ENCODE results near the gene LSR.

The LSR gene

DNA sequence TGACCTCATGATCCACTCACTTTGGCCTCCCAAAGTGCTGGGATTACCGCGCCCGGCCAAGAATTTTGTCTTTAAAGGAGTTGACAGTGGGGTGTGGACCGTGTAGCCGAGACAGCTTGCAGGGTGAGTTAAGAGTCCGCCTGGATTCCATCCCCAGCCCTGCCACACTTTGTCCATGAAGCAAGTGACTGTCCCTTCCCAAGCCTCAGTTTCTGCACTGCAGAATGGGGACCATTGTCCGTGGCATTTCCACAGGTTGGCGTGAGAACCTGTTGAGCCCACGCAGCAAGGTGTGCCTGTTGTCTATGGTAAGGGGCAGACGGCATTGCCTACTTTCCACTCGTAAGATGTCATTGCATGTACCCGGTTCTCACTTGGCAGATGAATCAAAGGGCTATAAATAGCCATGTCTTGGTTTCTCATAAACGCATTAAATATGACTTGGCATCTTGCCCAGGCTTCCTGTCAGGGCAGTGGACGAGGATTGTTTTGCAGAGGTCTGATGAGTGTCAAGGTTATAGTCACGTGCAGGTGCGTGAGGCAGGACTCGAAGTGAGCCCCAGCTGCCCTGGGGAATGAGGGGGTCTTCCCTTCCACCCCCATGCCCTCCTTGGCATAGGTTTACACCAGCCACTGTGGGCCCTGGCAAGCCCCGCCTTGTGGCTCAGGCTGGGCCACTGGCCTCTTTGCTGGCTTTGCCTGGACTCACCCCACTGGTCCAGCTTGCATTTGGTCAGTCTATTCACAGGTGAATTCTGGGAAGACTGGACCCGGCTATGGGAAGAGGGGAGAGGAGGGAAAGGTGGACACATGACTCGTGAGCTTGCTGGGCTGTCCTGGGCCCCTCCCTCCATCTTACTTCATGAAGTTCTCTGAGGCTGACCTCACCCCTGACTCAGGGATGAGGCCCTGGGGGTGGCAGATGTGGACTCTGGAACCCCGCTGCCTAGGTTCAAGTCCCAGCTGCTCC lies 34.9 kb upstream of the LSR start:
- Histone ChIP-seq H3K27me3 (ENCODE audit: insufficient read depth, poor library complexity, severe bottlenecking) (no peaks in the 10 kb centered on the region), H3K4me3 (replicated peaks; ENCODE audit: insufficient read depth, low read length) (no peak overlapping the region), H3K27ac (replicated peaks) (no peak overlapping the region)
- TF ChIP-seq, protein P1, sequence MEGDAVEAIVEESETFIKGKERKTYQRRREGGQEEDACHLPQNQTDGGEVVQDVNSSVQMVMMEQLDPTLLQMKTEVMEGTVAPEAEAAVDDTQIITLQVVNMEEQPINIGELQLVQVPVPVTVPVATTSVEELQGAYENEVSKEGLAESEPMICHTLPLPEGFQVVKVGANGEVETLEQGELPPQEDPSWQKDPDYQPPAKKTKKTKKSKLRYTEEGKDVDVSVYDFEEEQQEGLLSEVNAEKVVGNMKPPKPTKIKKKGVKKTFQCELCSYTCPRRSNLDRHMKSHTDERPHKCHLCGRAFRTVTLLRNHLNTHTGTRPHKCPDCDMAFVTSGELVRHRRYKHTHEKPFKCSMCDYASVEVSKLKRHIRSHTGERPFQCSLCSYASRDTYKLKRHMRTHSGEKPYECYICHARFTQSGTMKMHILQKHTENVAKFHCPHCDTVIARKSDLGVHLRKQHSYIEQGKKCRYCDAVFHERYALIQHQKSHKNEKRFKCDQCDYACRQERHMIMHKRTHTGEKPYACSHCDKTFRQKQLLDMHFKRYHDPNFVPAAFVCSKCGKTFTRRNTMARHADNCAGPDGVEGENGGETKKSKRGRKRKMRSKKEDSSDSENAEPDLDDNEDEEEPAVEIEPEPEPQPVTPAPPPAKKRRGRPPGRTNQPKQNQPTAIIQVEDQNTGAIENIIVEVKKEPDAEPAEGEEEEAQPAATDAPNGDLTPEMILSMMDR (IDR thresholded peaks at IDR 0.05; ENCODE audit: insufficient read depth, low read length): no peak
- TF ChIP-seq SPI1 (IDR thresholded peaks at IDR 0.05; ENCODE audit: borderline replicate concordance, low read depth) (no peak), GABPA (IDR thresholded peaks at IDR 0.05; ENCODE audit: low read depth) (no peak), REST (IDR thresholded peaks at IDR 0.05; ENCODE audit: insufficient replicate concordance, low read depth) (no peak), POLR2AphosphoS5 (IDR thresholded peaks at IDR 0.05; ENCODE audit: low read depth) (no peak)
- peak; percentile 43 to 69 for DNase-seq (ENCODE audit: low read depth in 1 of 2, low spot score in 1 of 2)

- no peak overlapping the region for H3K27ac ChIP-seq (replicated peaks)
- DNase-seq (ENCODE audit: low read depth in 1 of 2, low spot score in 1 of 2): no peak
- TF ChIP-seq POLR2AphosphoS5 (IDR thresholded peaks at IDR 0.05; ENCODE audit: low read depth) (no peak), GABPA (IDR thresholded peaks at IDR 0.05; ENCODE audit: low read depth) (no peak), REST (IDR thresholded peaks at IDR 0.05; ENCODE audit: insufficient replicate concordance, low read depth) (no peak), SPI1 (IDR thresholded peaks at IDR 0.05; ENCODE audit: borderline replicate concordance, low read depth) (no peak)
- TF ChIP-seq, protein P1 (IDR thresholded peaks at IDR 0.05; ENCODE audit: insufficient read depth, low read length): no peak
These were observed 33.9 kb upstream of the LSR start for GRCh38 chr19:35214766-35215422.

DNA sequence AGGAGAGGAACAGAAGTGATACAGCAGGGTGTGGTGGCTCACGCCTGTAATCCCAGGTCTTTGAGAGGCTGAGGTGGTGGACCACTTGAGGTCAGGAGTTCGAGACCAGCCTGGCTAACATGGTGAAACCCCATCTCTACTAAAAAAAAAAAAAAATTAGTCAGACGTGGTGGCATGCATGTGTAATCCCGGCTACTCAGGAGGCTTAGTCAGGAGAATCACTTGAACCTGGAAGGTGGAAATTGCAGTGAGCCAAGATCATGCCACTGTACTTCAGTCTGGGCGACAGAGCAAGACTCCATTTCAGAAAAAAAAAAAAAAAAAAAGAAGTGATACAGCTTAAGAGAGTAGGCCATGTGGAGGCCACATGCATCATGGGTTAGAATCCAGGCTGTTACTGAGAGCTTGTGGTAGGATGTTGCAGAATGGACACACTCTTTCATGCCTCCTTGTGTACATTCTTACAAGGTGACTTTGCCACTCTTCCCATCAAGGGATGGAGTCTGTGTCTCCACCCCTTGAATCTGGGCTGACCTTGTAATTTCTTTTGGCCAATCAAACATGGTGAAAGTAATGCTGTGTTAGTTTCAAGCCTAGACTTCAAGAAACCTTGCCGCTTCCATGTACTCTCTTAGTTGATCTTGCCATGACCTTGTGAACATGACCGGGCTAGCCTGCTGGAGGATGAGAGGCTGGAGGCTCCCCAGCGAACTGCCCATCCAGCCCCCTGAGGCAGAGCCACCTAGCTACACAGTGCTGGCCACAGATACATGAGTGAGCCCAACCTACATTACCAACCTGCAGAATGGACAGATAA lies 32.6 kb upstream of the LSR start:
- H3K4me3 ChIP-seq (replicated peaks; ENCODE audit: insufficient read depth, low read length): no peak overlapping the region
- TF ChIP-seq, protein P1 (IDR thresholded peaks at IDR 0.05; ENCODE audit: insufficient read depth, low read length): no peak
- TF ChIP-seq POLR2AphosphoS5 (IDR thresholded peaks at IDR 0.05; ENCODE audit: low read depth): no peak
- TF ChIP-seq REST (IDR thresholded peaks at IDR 0.05; ENCODE audit: insufficient replicate concordance, low read depth): no peak
- TF ChIP-seq SPI1 (IDR thresholded peaks at IDR 0.05; ENCODE audit: borderline replicate concordance, low read depth): no peak
- TF ChIP-seq GABPA (IDR thresholded peaks at IDR 0.05; ENCODE audit: low read depth): no peak
- no peak overlapping the region for H3K27ac ChIP-seq (replicated peaks)
- no peak for DNase-seq (ENCODE audit: low read depth in 1 of 2, low spot score in 1 of 2)
- no peaks in the 10 kb centered on the region for H3K27me3 ChIP-seq (ENCODE audit: insufficient read depth, poor library complexity, severe bottlenecking)

More at GRCh38 chr19:35214766-35215422, 33.9 kb upstream of the LSR start:
- Histone ChIP-seq H3K27me3 (ENCODE audit: insufficient read depth, poor library complexity, severe bottlenecking) (no peaks in the 10 kb centered on the region), H3K4me3 (replicated peaks; ENCODE audit: insufficient read depth, low read length) (no peak overlapping the region)

Measured in HL-60 (cell line).